DOHH2 (cell line): Measurements from ENCODE around the gene GPX6.
"Not testable (repeated sequence)": the region's sequence is repeated elsewhere in the genome, so short reads cannot be mapped to it uniquely, and the experiment has no call there.

Source experiments
- H3F3A ChIP-seq: fragments of 200-600 bp; sonication (generic), shearing (Covaris generic); 2 replicates; pipeline ENCODE4 v1.6.0; 2016; ENCODE audit warnings: antibody characterized with exemption, mild to moderate bottlenecking; ENCODE audit not compliant: control insufficient read depth, insufficient read depth
- H3K27ac ChIP-seq: fragments of 200-600 bp; sonication (generic); 2 replicates; pipeline ENCODE4 v1.5.1; 2014; ENCODE audit warnings: low read depth, mild to moderate bottlenecking, low read length, moderate library complexity
- H3K27me3 ChIP-seq: fragments of 200-600 bp; sonication (generic); 2 replicates; pipeline ENCODE4 v1.6.1; 2014; ENCODE audit warnings: mild to moderate bottlenecking, low read length, mixed read lengths; ENCODE audit not compliant: control insufficient read depth
- H3K36me3 ChIP-seq: fragments of 200-600 bp; sonication (generic); 2 replicates; pipeline ENCODE4 v1.6.1; 2014; ENCODE audit warnings: mild to moderate bottlenecking, low read length, moderate library complexity, mixed read lengths; ENCODE audit not compliant: control insufficient read depth
- H3K4me1 ChIP-seq: fragments of 200-600 bp; sonication (generic); 2 replicates; pipeline ENCODE4 v1.6.1; 2014; ENCODE audit warnings: mild to moderate bottlenecking, low read length, mixed read lengths; ENCODE audit not compliant: control insufficient read depth
- H3K4me2 ChIP-seq: fragments of 200-600 bp; sonication (generic); 2 replicates; pipeline ENCODE4 v1.6.0; 2014; ENCODE audit warnings: mild to moderate bottlenecking, low read length, moderate library complexity
- H3K4me3 ChIP-seq: fragments of 200-600 bp; sonication (generic); 2 replicates; pipeline ENCODE4 v1.5.1; 2014; ENCODE audit warnings: mild to moderate bottlenecking, low read length, mixed read lengths
- H3K79me2 ChIP-seq: fragments of 200-600 bp; sonication (generic); 2 replicates; pipeline ENCODE4 v1.6.1; 2014; ENCODE audit warnings: mild to moderate bottlenecking, low read length, mixed read lengths; ENCODE audit not compliant: control insufficient read depth
- H3K9me2 ChIP-seq: fragments of 200-600 bp; sonication (generic); replicated peaks from 2 replicates; pipeline ENCODE4 v1.6.1; 2014; ENCODE audit warnings: mild to moderate bottlenecking, low read length, mixed read lengths; ENCODE audit not compliant: control insufficient read depth
- H3K9me3 ChIP-seq: fragments of 200-600 bp; sonication (generic); 2 replicates; pipeline ENCODE4 v1.6.1; 2014; ENCODE audit warnings: antibody characterized with exemption, low read length, mixed read lengths; ENCODE audit not compliant: control insufficient read depth, insufficient read depth
- H4K20me1 ChIP-seq: fragments of 200-600 bp; sonication (generic); 2 replicates; pipeline ENCODE4 v1.6.0; 2014; ENCODE audit warnings: low read depth, mild to moderate bottlenecking, antibody characterized with exemption, low read length, moderate library complexity; ENCODE audit not compliant: control insufficient read depth, insufficient read depth
- EZH2phosphoT487 ChIP-seq: fragments of 200-600 bp; sonication (generic); IDR thresholded peaks from 2 replicates; pipeline ENCODE4 v1.6.1; 2017; ENCODE audit warnings: borderline replicate concordance, mild to moderate bottlenecking, antibody characterized with exemption, low read length, moderate library complexity, mixed read lengths
- TF ChIP-seq, protein P1 (sequence below): fragments of 200-600 bp; sonication (generic); IDR thresholded peaks from one replicate; pipeline ENCODE4 v1.5.1; 2014; ENCODE audit warnings: antibody characterized with exemption, mild to moderate bottlenecking, low read depth, low read length; ENCODE audit not compliant: poor library complexity, severe bottlenecking

GPX6 gene

DNA sequence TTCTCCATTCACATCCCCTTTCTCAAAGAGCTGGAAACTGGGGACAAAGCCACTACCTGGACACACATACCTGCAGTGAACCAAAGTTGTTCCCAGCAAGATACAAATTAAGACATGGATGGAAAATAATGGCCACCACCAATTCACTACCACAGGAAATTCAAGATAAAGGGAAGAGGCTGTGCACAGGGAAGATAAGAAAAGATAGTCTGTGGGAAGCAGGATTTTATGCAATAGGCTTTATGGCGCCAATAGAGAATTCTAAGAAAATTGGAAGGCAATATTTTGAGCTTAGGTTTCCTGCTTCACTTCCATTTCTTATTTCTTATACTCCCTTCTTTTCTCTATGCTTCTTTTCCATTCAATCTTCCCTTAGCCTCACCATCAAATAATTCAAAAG is 9.9 kb downstream of the GPX6 start:
- no peaks in the 10 kb centered on the region for H3K79me2 ChIP-seq
- no peak overlapping the region for H3K4me2 ChIP-seq
- no peaks in the 10 kb centered on the region for H4K20me1 ChIP-seq
- H3F3A ChIP-seq = no peaks in the 10 kb centered on the region
- H3K36me3 ChIP-seq = no peaks in the 10 kb centered on the region
- H3K27ac ChIP-seq = no peak overlapping the region
- H3K4me1 ChIP-seq = no peaks in the 10 kb centered on the region
- no peaks in the 10 kb centered on the region for H3K9me3 ChIP-seq
- H3K9me2 ChIP-seq = no peaks in the 10 kb centered on the region
- H3K27me3 ChIP-seq = peaks cover 34% of the 10 kb centered on the region
- H3K4me3 ChIP-seq = no peak overlapping the region
- no peak for TF ChIP-seq EZH2phosphoT487
- TF ChIP-seq, protein P1, sequence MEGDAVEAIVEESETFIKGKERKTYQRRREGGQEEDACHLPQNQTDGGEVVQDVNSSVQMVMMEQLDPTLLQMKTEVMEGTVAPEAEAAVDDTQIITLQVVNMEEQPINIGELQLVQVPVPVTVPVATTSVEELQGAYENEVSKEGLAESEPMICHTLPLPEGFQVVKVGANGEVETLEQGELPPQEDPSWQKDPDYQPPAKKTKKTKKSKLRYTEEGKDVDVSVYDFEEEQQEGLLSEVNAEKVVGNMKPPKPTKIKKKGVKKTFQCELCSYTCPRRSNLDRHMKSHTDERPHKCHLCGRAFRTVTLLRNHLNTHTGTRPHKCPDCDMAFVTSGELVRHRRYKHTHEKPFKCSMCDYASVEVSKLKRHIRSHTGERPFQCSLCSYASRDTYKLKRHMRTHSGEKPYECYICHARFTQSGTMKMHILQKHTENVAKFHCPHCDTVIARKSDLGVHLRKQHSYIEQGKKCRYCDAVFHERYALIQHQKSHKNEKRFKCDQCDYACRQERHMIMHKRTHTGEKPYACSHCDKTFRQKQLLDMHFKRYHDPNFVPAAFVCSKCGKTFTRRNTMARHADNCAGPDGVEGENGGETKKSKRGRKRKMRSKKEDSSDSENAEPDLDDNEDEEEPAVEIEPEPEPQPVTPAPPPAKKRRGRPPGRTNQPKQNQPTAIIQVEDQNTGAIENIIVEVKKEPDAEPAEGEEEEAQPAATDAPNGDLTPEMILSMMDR = no peak

DNA sequence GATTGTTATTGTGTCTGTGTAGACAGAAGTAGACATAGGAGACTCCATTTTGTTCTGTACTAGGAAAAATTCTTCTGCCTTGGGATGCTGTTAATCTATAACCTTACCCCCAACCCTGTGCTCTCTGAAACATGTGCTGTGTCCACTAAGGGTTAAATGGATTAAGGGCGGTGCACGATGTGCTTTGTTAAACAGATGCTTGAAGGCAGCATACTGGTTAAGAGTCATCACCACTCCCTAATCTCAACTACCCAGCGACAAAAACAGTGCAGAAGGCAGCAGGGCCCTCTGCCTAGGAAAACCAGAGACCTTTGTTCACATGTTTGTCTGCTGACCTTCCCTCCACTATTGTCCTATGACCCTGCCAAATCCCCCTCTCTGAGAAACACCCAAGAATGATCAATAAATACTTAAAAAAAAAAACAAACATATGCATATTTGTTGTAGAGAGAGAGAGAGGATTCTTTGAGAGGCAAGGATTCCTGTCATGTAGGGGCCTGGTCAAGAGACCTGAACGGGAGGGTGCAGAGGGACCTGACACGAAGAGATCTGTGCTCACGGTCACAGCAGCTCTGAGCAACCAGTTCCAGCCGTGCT is 12.8 kb downstream of the GPX6 start:
- not testable (repeated sequence) for H3K36me3 ChIP-seq, H3K9me2 ChIP-seq, H3K79me2 ChIP-seq, H3K4me1 ChIP-seq, H4K20me1 ChIP-seq, H3K4me3 ChIP-seq, H3K9me3 ChIP-seq, H3K27ac ChIP-seq, H3K4me2 ChIP-seq, H3F3A ChIP-seq
- H3K27me3 ChIP-seq = peaks cover 34% of the 10 kb centered on the region

DNA sequence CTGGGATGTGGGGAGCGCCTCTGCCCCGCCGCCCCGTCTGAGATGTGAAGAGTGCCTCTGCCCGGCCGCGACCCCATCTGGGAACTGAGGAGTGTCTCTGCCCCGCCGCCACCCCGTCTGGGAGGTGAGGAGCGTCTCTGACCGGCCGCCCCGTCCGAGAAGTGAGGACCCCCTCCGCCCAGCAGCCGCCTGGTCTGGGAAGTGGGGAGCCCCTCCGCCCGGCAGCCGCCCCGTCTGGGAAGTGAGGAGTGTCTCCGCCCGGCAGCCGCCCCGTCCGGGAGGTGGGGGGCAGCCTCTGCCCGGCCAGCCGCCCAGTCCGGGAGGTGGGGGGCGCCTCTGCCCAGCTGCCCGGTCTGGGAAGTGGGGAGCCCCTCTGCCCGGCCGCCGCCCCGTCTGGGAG is 13.5 kb downstream of the GPX6 start:
- H3K4me2 ChIP-seq, H3K9me2 ChIP-seq, H3K4me1 ChIP-seq, H3K79me2 ChIP-seq, H3K27ac ChIP-seq, H3K9me3 ChIP-seq, H3K4me3 ChIP-seq, H4K20me1 ChIP-seq, H3K36me3 ChIP-seq, H3F3A ChIP-seq: not testable (repeated sequence)
- peaks cover 30% of the 10 kb centered on the region for H3K27me3 ChIP-seq

DNA sequence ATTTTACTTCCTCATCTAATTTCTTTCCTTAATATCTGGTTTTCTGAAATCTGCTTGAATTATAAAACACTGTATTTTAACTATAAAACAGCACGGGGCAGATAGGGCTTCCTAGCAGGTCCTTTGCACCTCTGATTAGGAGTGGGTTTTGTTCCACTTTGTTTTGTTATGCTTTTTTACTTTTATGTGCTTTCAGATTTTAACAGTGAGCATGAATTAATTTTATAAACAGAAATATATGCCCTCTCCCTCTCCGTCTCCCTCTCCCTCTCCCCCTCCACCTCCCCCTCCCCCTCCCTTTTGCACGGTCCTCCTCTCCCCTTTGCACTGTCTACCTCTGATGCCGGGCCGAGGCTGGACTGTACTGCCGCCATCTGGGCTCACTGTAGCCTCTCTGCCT is 14.3 kb downstream of the GPX6 start:
- no peaks in the 10 kb centered on the region for H4K20me1 ChIP-seq
- no peaks in the 10 kb centered on the region for H3K36me3 ChIP-seq
- H3K9me2 ChIP-seq = no peaks in the 10 kb centered on the region
- peaks cover 22% of the 10 kb centered on the region for H3K27me3 ChIP-seq
- no peaks in the 10 kb centered on the region for H3K4me1 ChIP-seq
- H3K4me3 ChIP-seq = no peak overlapping the region
- H3K27ac ChIP-seq = no peak overlapping the region
- no peak overlapping the region for H3K4me2 ChIP-seq
- no peaks in the 10 kb centered on the region for H3K9me3 ChIP-seq
- no peaks in the 10 kb centered on the region for H3K79me2 ChIP-seq
- H3F3A ChIP-seq = no peaks in the 10 kb centered on the region
- no peak for TF ChIP-seq EZH2phosphoT487
- TF ChIP-seq, protein P1 = no peak
